ENCODE data around the gene ISLR. TPM values are rescaled to one million over a fixed set of nuclear protein-coding genes. Genes with fewer than 3 reads are reported as not detected.

The ISLR gene, protein sequence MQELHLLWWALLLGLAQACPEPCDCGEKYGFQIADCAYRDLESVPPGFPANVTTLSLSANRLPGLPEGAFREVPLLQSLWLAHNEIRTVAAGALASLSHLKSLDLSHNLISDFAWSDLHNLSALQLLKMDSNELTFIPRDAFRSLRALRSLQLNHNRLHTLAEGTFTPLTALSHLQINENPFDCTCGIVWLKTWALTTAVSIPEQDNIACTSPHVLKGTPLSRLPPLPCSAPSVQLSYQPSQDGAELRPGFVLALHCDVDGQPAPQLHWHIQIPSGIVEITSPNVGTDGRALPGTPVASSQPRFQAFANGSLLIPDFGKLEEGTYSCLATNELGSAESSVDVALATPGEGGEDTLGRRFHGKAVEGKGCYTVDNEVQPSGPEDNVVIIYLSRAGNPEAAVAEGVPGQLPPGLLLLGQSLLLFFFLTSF
- total RNA-seq (2021; ENCODE audit: unreplicated experiment) (0.12 TPM), Bru-seq, nascent RNA (not detected), BruChase-seq, experiment 1, labeled RNA remaining after a 6-hour chase (not detected), BruChase-seq, experiment 2, labeled RNA remaining after a 2-hour chase (percentile 13 among the genes with signal in this experiment)
- polyA plus RNA-seq (2012): not detected in 2 replicates
- long read RNA-seq: 0 reads

DNA sequence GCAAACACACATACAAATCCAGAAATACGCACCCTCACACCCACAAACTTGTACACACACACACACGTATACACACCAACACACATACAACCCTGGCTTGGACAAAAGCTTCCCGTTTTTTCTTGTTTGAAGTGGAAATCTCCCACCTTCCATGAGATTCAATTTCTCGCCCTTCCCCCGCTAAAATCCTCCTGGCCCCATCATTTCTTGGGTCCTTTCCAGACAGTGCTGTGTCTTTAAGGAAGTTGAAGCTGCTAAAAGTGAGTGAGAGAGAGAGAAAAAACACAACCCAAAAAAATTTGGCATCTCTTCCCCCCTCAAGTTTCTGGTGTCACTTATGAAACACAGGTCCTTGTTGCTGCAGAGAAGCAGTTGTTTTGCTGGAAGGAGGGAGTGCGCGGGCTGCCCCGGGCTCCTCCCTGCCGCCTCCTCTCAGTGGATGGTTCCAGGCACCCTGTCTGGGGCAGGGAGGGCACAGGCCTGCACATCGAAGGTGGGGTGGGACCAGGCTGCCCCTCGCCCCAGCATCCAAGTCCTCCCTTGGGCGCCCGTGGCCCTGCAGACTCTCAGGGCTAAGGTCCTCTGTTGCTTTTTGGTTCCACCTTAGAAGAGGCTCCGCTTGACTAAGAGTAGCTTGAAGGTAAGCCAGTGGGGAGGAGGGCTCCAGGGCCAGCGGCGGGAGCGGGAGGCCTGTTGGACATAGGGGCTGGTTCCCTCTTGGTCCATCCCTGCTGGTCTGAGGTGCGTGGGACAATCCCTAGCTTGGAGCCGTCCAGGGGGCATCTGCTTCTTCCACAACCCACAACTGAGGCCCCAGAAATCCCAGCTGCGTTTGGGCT lies at the start of gene ISLR:
Gene ISLR, plus strand, starts transcription at position 331 of the 839 bp plus-strand sequence. CDS start 1,149 bp downstream, outside the sequence.
- H3K4me2 ChIP-seq (ENCODE audit: low read length): no peak within 1 kb of the TSS
- no peaks in the 10 kb centered on the region for H4K20me1 ChIP-seq (ENCODE audit: insufficient read depth)
- no peak within 1 kb of the TSS for H3K4me3 ChIP-seq (replicated peaks in 1 of 2; ENCODE audit: low read depth in 1 of 2, low read length in 2 of 2)
- H3K79me2 ChIP-seq (ENCODE audit: insufficient read depth, low read length): no peaks in the 10 kb centered on the region
- peaks cover 0 to 4% of the 10 kb centered on the region in 2 experiments; a peak in 3 of 4 replicates for H3K4me1 ChIP-seq (ENCODE audit: control insufficient read depth in 1 of 2, insufficient read depth in 2 of 2, low read length in 2 of 2)
- no peaks in the 10 kb centered on the region for H3K9me3 ChIP-seq (ENCODE audit: control insufficient read depth in 1 of 2, insufficient read depth in 1 of 2, low read depth in 1 of 2, low read length in 2 of 2)
- no peaks in the 10 kb centered on the region for H3K9me2 ChIP-seq (ENCODE audit: insufficient read depth)
- BruUV-seq (replicated peaks): no TSS peak
- RAD21 ChIA-PET (ENCODE audit: low non-redundant PET in 1 of 2, low total read pairs in 2 of 2, uncharacterized antibody in 2 of 2, unreplicated experiment in 2 of 2): no interaction called here
- no peak within 1 kb of the TSS for H2AFZ ChIP-seq (ENCODE audit: low read depth, low read length, poor library complexity, severe bottlenecking)
- intact Hi-C loops (cut with micrococcal nuclease): no loop called here
- no peak for DNase-seq (ENCODE audit: low read depth, low spot score)
- H3K27me3 ChIP-seq (ENCODE audit: insufficient read depth, low read length): peaks cover 4% of the 10 kb centered on the region; the same call in 1 of the 2 replicates
- no peaks in the 10 kb centered on the region for H3K36me3 ChIP-seq (ENCODE audit: control insufficient read depth in 1 of 2, insufficient read depth in 2 of 2, low read length in 2 of 2)
- H3K27ac ChIP-seq (ENCODE audit: low read depth, low read length): no peak within 1 kb of the TSS
- no peak within 1 kb of the TSS for H3K9ac ChIP-seq (ENCODE audit: low read length)
- POLR2A ChIA-PET: interaction anchor here (0.6 kb wide), 1 partner anchor 1944 kb away, joined by 4 read pairs; no protein-coding TSS in a partner anchor
- CTCF ChIA-PET: no interaction called here
- ATAC-seq: no peak
- no peak for TF ChIP-seq ELF1 (IDR thresholded peaks at IDR 0.05; ENCODE audit: borderline replicate concordance, low read depth)
- no peak for TF ChIP-seq TCF7L2 (IDR thresholded peaks at IDR 0.05; ENCODE audit: borderline replicate concordance, extremely low read depth, insufficient read depth, insufficient read length)
- no peak for TF ChIP-seq RAD21 (IDR thresholded peaks at IDR 0.05; ENCODE audit: low read depth)
- TF ChIP-seq, protein P1, sequence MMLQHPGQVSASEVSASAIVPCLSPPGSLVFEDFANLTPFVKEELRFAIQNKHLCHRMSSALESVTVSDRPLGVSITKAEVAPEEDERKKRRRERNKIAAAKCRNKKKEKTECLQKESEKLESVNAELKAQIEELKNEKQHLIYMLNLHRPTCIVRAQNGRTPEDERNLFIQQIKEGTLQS (IDR thresholded peaks at IDR 0.05): no peak
- no peak for TF ChIP-seq EZH2phosphoT487 (IDR thresholded peaks at IDR 0.05; ENCODE audit: borderline replicate concordance)
- TF ChIP-seq SP1 (IDR thresholded peaks at IDR 0.05; ENCODE audit: low read depth): no peak
- no peak for TF ChIP-seq FOSL1 (IDR thresholded peaks at IDR 0.05; ENCODE audit: low read depth)
- TF ChIP-seq, protein P2, sequence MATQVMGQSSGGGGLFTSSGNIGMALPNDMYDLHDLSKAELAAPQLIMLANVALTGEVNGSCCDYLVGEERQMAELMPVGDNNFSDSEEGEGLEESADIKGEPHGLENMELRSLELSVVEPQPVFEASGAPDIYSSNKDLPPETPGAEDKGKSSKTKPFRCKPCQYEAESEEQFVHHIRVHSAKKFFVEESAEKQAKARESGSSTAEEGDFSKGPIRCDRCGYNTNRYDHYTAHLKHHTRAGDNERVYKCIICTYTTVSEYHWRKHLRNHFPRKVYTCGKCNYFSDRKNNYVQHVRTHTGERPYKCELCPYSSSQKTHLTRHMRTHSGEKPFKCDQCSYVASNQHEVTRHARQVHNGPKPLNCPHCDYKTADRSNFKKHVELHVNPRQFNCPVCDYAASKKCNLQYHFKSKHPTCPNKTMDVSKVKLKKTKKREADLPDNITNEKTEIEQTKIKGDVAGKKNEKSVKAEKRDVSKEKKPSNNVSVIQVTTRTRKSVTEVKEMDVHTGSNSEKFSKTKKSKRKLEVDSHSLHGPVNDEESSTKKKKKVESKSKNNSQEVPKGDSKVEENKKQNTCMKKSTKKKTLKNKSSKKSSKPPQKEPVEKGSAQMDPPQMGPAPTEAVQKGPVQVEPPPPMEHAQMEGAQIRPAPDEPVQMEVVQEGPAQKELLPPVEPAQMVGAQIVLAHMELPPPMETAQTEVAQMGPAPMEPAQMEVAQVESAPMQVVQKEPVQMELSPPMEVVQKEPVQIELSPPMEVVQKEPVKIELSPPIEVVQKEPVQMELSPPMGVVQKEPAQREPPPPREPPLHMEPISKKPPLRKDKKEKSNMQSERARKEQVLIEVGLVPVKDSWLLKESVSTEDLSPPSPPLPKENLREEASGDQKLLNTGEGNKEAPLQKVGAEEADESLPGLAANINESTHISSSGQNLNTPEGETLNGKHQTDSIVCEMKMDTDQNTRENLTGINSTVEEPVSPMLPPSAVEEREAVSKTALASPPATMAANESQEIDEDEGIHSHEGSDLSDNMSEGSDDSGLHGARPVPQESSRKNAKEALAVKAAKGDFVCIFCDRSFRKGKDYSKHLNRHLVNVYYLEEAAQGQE (IDR thresholded peaks at IDR 0.05; ENCODE audit: low read depth): no peak
- TF ChIP-seq, protein P3, sequence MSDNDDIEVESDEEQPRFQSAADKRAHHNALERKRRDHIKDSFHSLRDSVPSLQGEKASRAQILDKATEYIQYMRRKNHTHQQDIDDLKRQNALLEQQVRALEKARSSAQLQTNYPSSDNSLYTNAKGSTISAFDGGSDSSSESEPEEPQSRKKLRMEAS (IDR thresholded peaks at IDR 0.05): no peak
- TF ChIP-seq POLR2A (IDR thresholded peaks at IDR 0.05; ENCODE audit: borderline replicate concordance, extremely low read depth, insufficient read depth, insufficient read length): no peak
- TF ChIP-seq, protein P4, sequence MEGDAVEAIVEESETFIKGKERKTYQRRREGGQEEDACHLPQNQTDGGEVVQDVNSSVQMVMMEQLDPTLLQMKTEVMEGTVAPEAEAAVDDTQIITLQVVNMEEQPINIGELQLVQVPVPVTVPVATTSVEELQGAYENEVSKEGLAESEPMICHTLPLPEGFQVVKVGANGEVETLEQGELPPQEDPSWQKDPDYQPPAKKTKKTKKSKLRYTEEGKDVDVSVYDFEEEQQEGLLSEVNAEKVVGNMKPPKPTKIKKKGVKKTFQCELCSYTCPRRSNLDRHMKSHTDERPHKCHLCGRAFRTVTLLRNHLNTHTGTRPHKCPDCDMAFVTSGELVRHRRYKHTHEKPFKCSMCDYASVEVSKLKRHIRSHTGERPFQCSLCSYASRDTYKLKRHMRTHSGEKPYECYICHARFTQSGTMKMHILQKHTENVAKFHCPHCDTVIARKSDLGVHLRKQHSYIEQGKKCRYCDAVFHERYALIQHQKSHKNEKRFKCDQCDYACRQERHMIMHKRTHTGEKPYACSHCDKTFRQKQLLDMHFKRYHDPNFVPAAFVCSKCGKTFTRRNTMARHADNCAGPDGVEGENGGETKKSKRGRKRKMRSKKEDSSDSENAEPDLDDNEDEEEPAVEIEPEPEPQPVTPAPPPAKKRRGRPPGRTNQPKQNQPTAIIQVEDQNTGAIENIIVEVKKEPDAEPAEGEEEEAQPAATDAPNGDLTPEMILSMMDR (IDR thresholded peaks at IDR 0.05 in 2 of 3, conservative IDR thresholded peaks at IDR 0.05 in 1 of 3; ENCODE audit: borderline replicate concordance in 1 of 3, insufficient read depth in 1 of 3, low read depth in 2 of 3, low read length in 2 of 3): no peak
- no peak for TF ChIP-seq EZH2 (IDR thresholded peaks at IDR 0.05)
- no peak for TF ChIP-seq ZNF274 (IDR thresholded peaks at IDR 0.05; ENCODE audit: low read depth, low read length)
- no peak for TF ChIP-seq POLR2AphosphoS5 (IDR thresholded peaks at IDR 0.05; ENCODE audit: low read depth, low read length)
- TF ChIP-seq JUND (IDR thresholded peaks at IDR 0.05): no peak

All from HCT116 (cell line).